ENCODE data around the gene RPS6KA4. TPM values are rescaled to one million over a fixed set of nuclear protein-coding genes. Genes with fewer than 3 reads are reported as not detected.

RPS6KA4 gene
- total and polyA plus RNA-seq, 2 of the 13 experiments (the other 11 are each of a cell fraction or from before 2014, with no cell fraction given), result 8.9 to 14.2 TPM

- peak; percentile 79 for TF ChIP-seq CTCF (CRISPR knock-in tag; IDR thresholded peaks at IDR 0.05)
- 0 out of 2 replicates have a peak, but pooled peaks have one; percentile 23 for TF ChIP-seq BCL6 (CRISPR knock-in tag; IDR thresholded peaks at IDR 0.05)
- TF ChIP-seq SIN3B (IDR thresholded peaks at IDR 0.05; ENCODE audit: low read length), result no peak
- TF ChIP-seq ZNF230 (CRISPR knock-in tag; IDR thresholded peaks at IDR 0.05), result 0 out of 2 replicates have a peak, but pooled peaks have one; percentile 14
- peak; percentile 61 for TF ChIP-seq STAG1 (CRISPR knock-in tag; IDR thresholded peaks at IDR 0.05)
- peak; percentile 47; the same call in 1 of the 2 replicates for TF ChIP-seq ZNF768 (CRISPR knock-in tag; IDR thresholded peaks at IDR 0.05)
- TF ChIP-seq SALL1 (CRISPR knock-in tag; IDR thresholded peaks at IDR 0.05), result peak; percentile 35; the same call in 1 of the 2 replicates
- no peak for TF ChIP-seq EHMT2 (IDR thresholded peaks at IDR 0.05; ENCODE audit: borderline replicate concordance, low read depth, low read length)
- no peak for TF ChIP-seq ZNF510 (CRISPR knock-in tag; IDR thresholded peaks at IDR 0.05; ENCODE audit: low read depth)
- TF ChIP-seq ZNF570 (CRISPR knock-in tag; IDR thresholded peaks at IDR 0.05; ENCODE audit: borderline replicate concordance), result no peak
- no peak for TF ChIP-seq MAFG (CRISPR knock-in tag; IDR thresholded peaks at IDR 0.05)
- no peak for TF ChIP-seq JUN (CRISPR knock-in tag; IDR thresholded peaks at IDR 0.05)
- TF ChIP-seq IKZF1 (IDR thresholded peaks at IDR 0.05), result 0 out of 2 replicates have a peak, but pooled peaks have one; percentile 47
- TF ChIP-seq ZNF205 (CRISPR knock-in tag; IDR thresholded peaks at IDR 0.05), result no peak
- TF ChIP-seq PATZ1 (CRISPR knock-in tag; IDR thresholded peaks at IDR 0.05), result peak; percentile 51; the same call in 1 of the 2 replicates
- TF ChIP-seq ARID5B (CRISPR knock-in tag; IDR thresholded peaks at IDR 0.05), result peak; percentile 41; the same call in 1 of the 2 replicates
- 0 out of 2 replicates have a peak, but pooled peaks have one; percentile 14 for TF ChIP-seq FOXO1 (CRISPR knock-in tag; IDR thresholded peaks at IDR 0.05)
- TF ChIP-seq JUND (CRISPR knock-in tag; IDR thresholded peaks at IDR 0.05), result no peak
- no peak for TF ChIP-seq NCOR1 (IDR thresholded peaks at IDR 0.05; ENCODE audit: borderline replicate concordance, low read length)
- no peak for TF ChIP-seq IKZF5 (CRISPR knock-in tag; IDR thresholded peaks at IDR 0.05)
Observed at GRCh38 chr11:64331569-64332371, 27.2 kb upstream of the RPS6KA4 start (continued).
